Measurements from ENCODE around the gene EAPP. TPM values are rescaled to one million over a fixed set of nuclear protein-coding genes. Genes with fewer than 3 reads are reported as not detected.
"Not testable (repeated sequence)": the region's sequence is repeated elsewhere in the genome, so short reads cannot be mapped to it uniquely, and the experiment has no call there.

The EAPP gene
- total and polyA plus RNA-seq, 2 donors from 2014 or later, result 43.3 to 46.0 TPM

- peaks cover 0 to 7% (median 0%) of the 10 kb centered on the region in 3 donors for H3K4me1 ChIP-seq (ENCODE audit: control insufficient read depth in 2 of 3, insufficient read depth in 2 of 3, low read depth in 1 of 3, low read length in 3 of 3)
- peaks cover 0 to 2% (median 0%) of the 10 kb centered on the region in 3 donors for H3K36me3 ChIP-seq (ENCODE audit: control insufficient read depth in 2 of 3, insufficient read depth in 3 of 3, low read length in 3 of 3)
- no peaks in the 10 kb centered on the region for H3K9me3 ChIP-seq (ENCODE audit: control insufficient read depth in 2 of 3, insufficient read depth in 1 of 3, low read length in 3 of 3)
- no peaks in the 10 kb centered on the region for H3K27me3 ChIP-seq (ENCODE audit: control insufficient read depth, insufficient read depth, low read length)
- no peak overlapping the region for H3K27ac ChIP-seq (ENCODE audit: low read depth in 2 of 2, low read length in 2 of 2)
- intact Hi-C loops (cut with DNase I), result no loop called here
- peak overlapping the region in 1 of 3 donors; percentile 22 for H3K4me3 ChIP-seq (ENCODE audit: low read length in 3 of 3)
- no peak for FAIRE-seq
- peak in 1 of 5 donors; percentile 39 for DNase-seq
- TF ChIP-seq, protein P1, sequence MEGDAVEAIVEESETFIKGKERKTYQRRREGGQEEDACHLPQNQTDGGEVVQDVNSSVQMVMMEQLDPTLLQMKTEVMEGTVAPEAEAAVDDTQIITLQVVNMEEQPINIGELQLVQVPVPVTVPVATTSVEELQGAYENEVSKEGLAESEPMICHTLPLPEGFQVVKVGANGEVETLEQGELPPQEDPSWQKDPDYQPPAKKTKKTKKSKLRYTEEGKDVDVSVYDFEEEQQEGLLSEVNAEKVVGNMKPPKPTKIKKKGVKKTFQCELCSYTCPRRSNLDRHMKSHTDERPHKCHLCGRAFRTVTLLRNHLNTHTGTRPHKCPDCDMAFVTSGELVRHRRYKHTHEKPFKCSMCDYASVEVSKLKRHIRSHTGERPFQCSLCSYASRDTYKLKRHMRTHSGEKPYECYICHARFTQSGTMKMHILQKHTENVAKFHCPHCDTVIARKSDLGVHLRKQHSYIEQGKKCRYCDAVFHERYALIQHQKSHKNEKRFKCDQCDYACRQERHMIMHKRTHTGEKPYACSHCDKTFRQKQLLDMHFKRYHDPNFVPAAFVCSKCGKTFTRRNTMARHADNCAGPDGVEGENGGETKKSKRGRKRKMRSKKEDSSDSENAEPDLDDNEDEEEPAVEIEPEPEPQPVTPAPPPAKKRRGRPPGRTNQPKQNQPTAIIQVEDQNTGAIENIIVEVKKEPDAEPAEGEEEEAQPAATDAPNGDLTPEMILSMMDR (IDR thresholded peaks at IDR 0.05; ENCODE audit: borderline replicate concordance, extremely low read depth, insufficient read depth), result no peak
- H3K9ac ChIP-seq (ENCODE audit: low read length in 3 of 3), result no peak overlapping the region
These were observed 2.4 kb downstream of the EAPP start for GRCh38 chr14:34536951-34537676.

DNA sequence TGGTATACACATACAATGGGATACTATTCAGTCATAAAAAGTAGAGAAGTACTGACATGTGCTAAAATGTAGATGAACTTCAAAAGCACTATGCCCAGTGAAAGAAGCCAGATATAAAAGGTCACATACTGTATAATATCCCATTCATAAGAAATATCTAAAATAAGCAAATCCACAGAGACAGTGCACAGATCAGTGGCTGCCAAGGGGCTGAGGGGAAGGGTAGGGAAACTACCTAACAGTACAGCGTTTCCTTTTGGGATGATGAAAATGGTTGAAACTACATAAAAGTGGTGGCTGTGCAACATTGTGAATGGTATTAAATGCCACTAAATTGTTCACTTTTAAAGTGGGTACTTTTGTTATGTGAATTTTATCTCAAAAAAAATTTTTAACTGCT, 11.9 kb downstream of the EAPP start:
- H3K9me3 ChIP-seq (ENCODE audit: control insufficient read depth in 2 of 3, insufficient read depth in 1 of 3, low read length in 3 of 3), result no peaks in the 10 kb centered on the region
- H3K4me3 ChIP-seq (ENCODE audit: low read length in 3 of 3), result no peak overlapping the region
- H3K4me1 ChIP-seq (ENCODE audit: control insufficient read depth in 2 of 3, insufficient read depth in 2 of 3, low read depth in 1 of 3, low read length in 3 of 3), result no peaks in the 10 kb centered on the region
- H3K27ac ChIP-seq (ENCODE audit: low read depth in 2 of 2, low read length in 2 of 2), result no peak overlapping the region
- H3K27me3 ChIP-seq (ENCODE audit: control insufficient read depth, insufficient read depth, low read length), result no peaks in the 10 kb centered on the region
- intact Hi-C loops (cut with DNase I), result no loop called here
- FAIRE-seq, result no peak
- no peak for DNase-seq
- H3K9ac ChIP-seq (ENCODE audit: low read length in 3 of 3), result no peak overlapping the region
- H3K36me3 ChIP-seq (ENCODE audit: control insufficient read depth in 2 of 3, insufficient read depth in 3 of 3, low read length in 3 of 3), result peaks cover 10 to 40% (median 27%) of the 10 kb centered on the region in 3 donors
- TF ChIP-seq, protein P1 (IDR thresholded peaks at IDR 0.05; ENCODE audit: borderline replicate concordance, extremely low read depth, insufficient read depth), result no peak

DNA sequence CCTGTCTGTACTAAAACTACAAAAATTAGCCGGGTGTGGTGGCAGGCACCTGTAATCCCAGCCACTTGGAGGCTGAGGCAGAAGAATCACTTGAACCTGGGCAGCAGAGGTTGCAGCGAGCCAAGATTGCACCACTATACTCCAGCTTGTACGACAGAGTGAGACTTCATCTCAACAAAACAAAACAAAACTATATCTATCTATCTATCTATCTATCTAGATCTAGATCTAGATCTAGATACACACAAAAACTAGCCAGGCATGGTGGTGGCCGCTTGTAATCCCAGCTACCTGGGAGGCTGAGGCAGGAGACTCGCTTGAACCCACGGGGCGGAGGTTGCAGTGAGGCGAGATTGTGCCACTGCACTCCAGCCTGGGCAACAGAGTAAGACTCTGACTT, 15.3 kb downstream of the EAPP start:
- FAIRE-seq; DNase-seq; H3K4me1 ChIP-seq (ENCODE audit: control insufficient read depth in 2 of 3, insufficient read depth in 2 of 3, low read depth in 1 of 3, low read length in 3 of 3); H3K9me3 ChIP-seq (ENCODE audit: control insufficient read depth in 2 of 3, insufficient read depth in 1 of 3, low read length in 3 of 3); intact Hi-C loops (cut with DNase I); H3K9ac ChIP-seq (ENCODE audit: low read length in 3 of 3); H3K27me3 ChIP-seq (ENCODE audit: control insufficient read depth, insufficient read depth, low read length); H3K4me3 ChIP-seq (ENCODE audit: low read length in 3 of 3); H3K27ac ChIP-seq (ENCODE audit: low read depth in 2 of 2, low read length in 2 of 2): not testable (repeated sequence)
- H3K36me3 ChIP-seq (ENCODE audit: control insufficient read depth in 2 of 3, insufficient read depth in 3 of 3, low read length in 3 of 3), result peaks cover 17 to 49% (median 28%) of the 10 kb centered on the region in 3 donors

- DNase-seq (no peak), FAIRE-seq (no peak)
- Histone ChIP-seq H3K27ac (ENCODE audit: low read depth in 2 of 2, low read length in 2 of 2) (no peak overlapping the region), H3K36me3 (ENCODE audit: control insufficient read depth in 2 of 3, insufficient read depth in 3 of 3, low read length in 3 of 3) (peaks cover 20 to 52% (median 30%) of the 10 kb centered on the region in 3 donors), H3K9me3 (ENCODE audit: control insufficient read depth in 2 of 3, insufficient read depth in 1 of 3, low read length in 3 of 3) (no peaks in the 10 kb centered on the region), H3K4me1 (ENCODE audit: control insufficient read depth in 2 of 3, insufficient read depth in 2 of 3, low read depth in 1 of 3, low read length in 3 of 3) (no peaks in the 10 kb centered on the region), H3K4me3 (ENCODE audit: low read length in 3 of 3) (no peak overlapping the region), H3K27me3 (ENCODE audit: control insufficient read depth, insufficient read depth, low read length) (no peaks in the 10 kb centered on the region), H3K9ac (ENCODE audit: low read length in 3 of 3) (no peak overlapping the region)
- TF ChIP-seq, protein P1 (IDR thresholded peaks at IDR 0.05; ENCODE audit: borderline replicate concordance, extremely low read depth, insufficient read depth), result no peak
- intact Hi-C loops (cut with DNase I), result no loop called here
These were observed 17.0 kb downstream of the EAPP start for GRCh38 chr14:34522496-34522895.

- H3K9me3 ChIP-seq (ENCODE audit: control insufficient read depth in 2 of 3, insufficient read depth in 1 of 3, low read length in 3 of 3); H3K4me3 ChIP-seq (ENCODE audit: low read length in 3 of 3); H3K27ac ChIP-seq (ENCODE audit: low read depth in 2 of 2, low read length in 2 of 2); H3K27me3 ChIP-seq (ENCODE audit: control insufficient read depth, insufficient read depth, low read length); H3K4me1 ChIP-seq (ENCODE audit: control insufficient read depth in 2 of 3, insufficient read depth in 2 of 3, low read depth in 1 of 3, low read length in 3 of 3); H3K9ac ChIP-seq (ENCODE audit: low read length in 3 of 3); intact Hi-C loops (cut with DNase I); DNase-seq; FAIRE-seq: not testable (repeated sequence)
- H3K36me3 ChIP-seq (ENCODE audit: control insufficient read depth in 2 of 3, insufficient read depth in 3 of 3, low read length in 3 of 3), result peaks cover 20 to 52% (median 28%) of the 10 kb centered on the region in 3 donors
These were observed 18.4 kb downstream of the EAPP start for GRCh38 chr14:34521071-34521470.

DNA sequence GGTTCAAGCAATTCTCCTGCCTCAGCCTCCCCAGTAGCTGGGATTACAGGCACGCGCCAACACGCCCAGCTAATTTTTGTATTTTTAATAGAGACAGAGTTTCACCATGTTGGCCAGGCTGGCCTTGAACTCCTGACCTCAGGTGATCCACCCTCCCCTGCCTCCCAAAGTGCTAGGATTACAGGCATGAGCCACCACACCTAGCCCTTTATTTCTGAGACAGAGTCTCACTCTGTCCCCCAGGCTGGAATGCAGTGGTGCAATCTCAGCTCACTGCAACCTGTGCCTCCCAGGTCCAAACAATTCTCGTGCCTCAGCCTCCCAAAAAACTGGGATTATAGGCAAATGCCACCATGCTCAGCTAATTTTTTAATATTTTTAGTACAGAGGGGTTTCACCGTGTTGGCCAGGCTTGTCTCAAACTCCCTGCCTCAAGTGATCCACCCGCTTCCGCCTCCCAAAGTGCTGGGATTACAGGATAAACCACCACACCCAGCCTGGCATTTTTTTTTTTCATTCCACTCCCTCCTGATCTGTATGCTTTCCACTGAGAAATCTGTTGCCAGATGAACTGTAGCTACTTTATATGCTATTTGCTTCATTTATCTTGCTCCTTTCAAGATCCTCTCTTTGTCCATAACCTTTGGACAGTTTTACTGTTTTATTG, 19.1 kb downstream of the EAPP start:
- peaks cover 20 to 53% (median 28%) of the 10 kb centered on the region in 3 donors for H3K36me3 ChIP-seq (ENCODE audit: control insufficient read depth in 2 of 3, insufficient read depth in 3 of 3, low read length in 3 of 3)
- FAIRE-seq, result not testable (repeated sequence)

More for the DNA sequence above, 19.1 kb downstream of the EAPP start:
- H3K9ac ChIP-seq (ENCODE audit: low read length in 3 of 3); H3K9me3 ChIP-seq (ENCODE audit: control insufficient read depth in 2 of 3, insufficient read depth in 1 of 3, low read length in 3 of 3); H3K27ac ChIP-seq (ENCODE audit: low read depth in 2 of 2, low read length in 2 of 2); intact Hi-C loops (cut with DNase I); H3K4me1 ChIP-seq (ENCODE audit: control insufficient read depth in 2 of 3, insufficient read depth in 2 of 3, low read depth in 1 of 3, low read length in 3 of 3); H3K27me3 ChIP-seq (ENCODE audit: control insufficient read depth, insufficient read depth, low read length); DNase-seq; H3K4me3 ChIP-seq (ENCODE audit: low read length in 3 of 3): not testable (repeated sequence)
